ENCODE measurements around the gene HECW1. TPM values are rescaled to one million over a fixed set of nuclear protein-coding genes. Genes with fewer than 3 reads are reported as not detected.

The HECW1 gene
- total and polyA plus RNA-seq, 4 donors, result 0.05 TPM; not detected in 3

DNA sequence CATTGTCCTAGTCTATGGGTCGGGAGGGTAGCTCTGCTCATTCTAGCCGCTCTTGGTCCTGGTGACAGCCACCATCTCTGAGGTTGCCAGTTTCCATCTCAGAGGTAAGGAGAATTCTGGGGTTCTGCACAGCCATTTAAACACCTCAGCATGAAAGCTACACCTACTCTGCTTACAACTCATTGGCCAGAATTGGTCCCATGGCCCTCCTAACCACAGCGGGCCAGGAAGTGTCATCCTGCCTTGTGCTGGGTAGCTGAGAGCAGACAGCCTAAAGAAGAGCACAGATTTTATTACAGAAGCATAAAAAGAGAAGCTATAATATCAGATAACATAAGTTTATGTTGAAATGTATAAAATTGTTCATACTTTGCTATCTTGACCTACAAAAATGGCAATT is 152.7 kb downstream of the HECW1 start:
- TF ChIP-seq, protein P1, sequence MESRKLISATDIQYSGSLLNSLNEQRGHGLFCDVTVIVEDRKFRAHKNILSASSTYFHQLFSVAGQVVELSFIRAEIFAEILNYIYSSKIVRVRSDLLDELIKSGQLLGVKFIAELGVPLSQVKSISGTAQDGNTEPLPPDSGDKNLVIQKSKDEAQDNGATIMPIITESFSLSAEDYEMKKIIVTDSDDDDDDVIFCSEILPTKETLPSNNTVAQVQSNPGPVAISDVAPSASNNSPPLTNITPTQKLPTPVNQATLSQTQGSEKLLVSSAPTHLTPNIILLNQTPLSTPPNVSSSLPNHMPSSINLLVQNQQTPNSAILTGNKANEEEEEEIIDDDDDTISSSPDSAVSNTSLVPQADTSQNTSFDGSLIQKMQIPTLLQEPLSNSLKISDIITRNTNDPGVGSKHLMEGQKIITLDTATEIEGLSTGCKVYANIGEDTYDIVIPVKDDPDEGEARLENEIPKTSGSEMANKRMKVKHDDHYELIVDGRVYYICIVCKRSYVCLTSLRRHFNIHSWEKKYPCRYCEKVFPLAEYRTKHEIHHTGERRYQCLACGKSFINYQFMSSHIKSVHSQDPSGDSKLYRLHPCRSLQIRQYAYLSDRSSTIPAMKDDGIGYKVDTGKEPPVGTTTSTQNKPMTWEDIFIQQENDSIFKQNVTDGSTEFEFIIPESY (IDR thresholded peaks at IDR 0.05), result no peak
- no peak for TF ChIP-seq JUND (IDR thresholded peaks at IDR 0.05)
- H3K27ac ChIP-seq (ENCODE audit: low read depth in 1 of 2, low read length in 2 of 2), result no peak overlapping the region

DNA sequence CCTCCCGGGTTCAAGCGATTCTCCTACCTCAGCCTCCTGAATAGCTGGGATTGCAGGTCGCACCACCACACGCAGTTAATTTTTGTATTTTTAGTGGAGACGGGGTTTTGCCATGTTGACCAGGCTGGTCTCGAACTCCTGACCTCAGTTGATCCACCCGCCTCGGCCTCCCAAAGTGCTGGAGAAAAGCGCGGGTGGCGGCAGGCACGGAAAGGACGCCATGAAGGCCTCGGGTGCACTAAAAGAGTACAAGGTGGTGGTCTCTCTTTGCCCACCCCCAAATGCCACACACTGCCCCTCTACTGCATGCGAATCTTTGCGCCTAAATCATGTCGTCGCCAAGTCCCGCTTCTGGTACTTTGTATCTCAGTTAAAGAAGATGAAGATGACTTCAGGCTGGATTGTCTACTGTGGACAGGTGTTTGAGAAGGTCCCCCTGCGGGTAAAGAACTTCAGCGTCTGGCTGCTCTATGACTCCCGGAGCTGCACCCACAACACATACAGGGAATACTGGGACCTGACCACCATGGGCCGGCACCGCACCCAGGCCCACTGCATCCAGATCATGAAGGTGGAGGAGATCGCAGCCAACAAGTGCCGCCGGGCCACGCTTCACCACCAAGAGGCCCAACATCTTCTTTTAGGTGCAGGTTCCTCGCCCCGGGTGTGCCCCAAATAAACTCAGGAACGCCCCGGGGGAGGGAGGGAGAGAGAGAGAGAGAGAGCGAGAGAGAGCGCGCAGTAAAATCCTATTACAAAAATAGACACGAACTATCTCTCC is 161.7 kb downstream of the HECW1 start:
- 95% methylated on average over 36 of the region's 36 CpGs for whole genome bisulfite sequencing
- Histone ChIP-seq H3K9ac (ENCODE audit: low read depth in 1 of 2, low read length in 2 of 2) (no peak overlapping the region), H3K27ac (ENCODE audit: low read depth in 1 of 2, low read length in 2 of 2) (no peak overlapping the region), H3K9me3 (ENCODE audit: control insufficient read depth in 4 of 4, low read length in 3 of 4) (peaks cover 0 to 12% (median 1%) of the 10 kb centered on the region in 4 donors), H3K4me3 (ENCODE audit: low read depth in 1 of 3, low read length in 3 of 3) (no peak overlapping the region), H3K4me1 (ENCODE audit: control insufficient read depth in 4 of 4, insufficient read depth in 4 of 4, low read length in 3 of 4) (no peaks in the 10 kb centered on the region), H3K36me3 (ENCODE audit: control insufficient read depth in 4 of 4, insufficient read depth in 3 of 4, low read depth in 1 of 4, low read length in 3 of 4) (no peaks in the 10 kb centered on the region), H3K27me3 (ENCODE audit: control insufficient read depth in 4 of 4, insufficient read depth in 4 of 4, low read length in 3 of 4) (no peaks in the 10 kb centered on the region)
- no peak for DNase-seq (ENCODE audit: low spot score)
- TF ChIP-seq NR2F2 (IDR thresholded peaks at IDR 0.05) (no peak), EGR1 (IDR thresholded peaks at IDR 0.05; ENCODE audit: low read depth in 2 of 2) (no peak), HNF4A (conservative IDR thresholded peaks at IDR 0.05) (no peak), RAD21 (IDR thresholded peaks at IDR 0.05) (no peak), SP1 (IDR thresholded peaks at IDR 0.05) (no peak), FOXA1 (IDR thresholded peaks at IDR 0.05) (no peak), JUND (IDR thresholded peaks at IDR 0.05) (no peak), HNF4G (IDR thresholded peaks at IDR 0.05) (no peak), RXRA (IDR thresholded peaks at IDR 0.05) (no peak), TAF1 (conservative IDR thresholded peaks at IDR 0.05) (no peak), FOXA2 (IDR thresholded peaks at IDR 0.05) (no peak), YY1 (IDR thresholded peaks at IDR 0.05) (no peak), GABPA (IDR thresholded peaks at IDR 0.05 in 1 of 2, conservative IDR thresholded peaks at IDR 0.05 in 1 of 2) (no peak)
- TF ChIP-seq, protein P1 (IDR thresholded peaks at IDR 0.05), result no peak
- TF ChIP-seq, protein P2, sequence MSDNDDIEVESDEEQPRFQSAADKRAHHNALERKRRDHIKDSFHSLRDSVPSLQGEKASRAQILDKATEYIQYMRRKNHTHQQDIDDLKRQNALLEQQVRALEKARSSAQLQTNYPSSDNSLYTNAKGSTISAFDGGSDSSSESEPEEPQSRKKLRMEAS (IDR thresholded peaks at IDR 0.05), result no peak
- TF ChIP-seq, protein P3, sequence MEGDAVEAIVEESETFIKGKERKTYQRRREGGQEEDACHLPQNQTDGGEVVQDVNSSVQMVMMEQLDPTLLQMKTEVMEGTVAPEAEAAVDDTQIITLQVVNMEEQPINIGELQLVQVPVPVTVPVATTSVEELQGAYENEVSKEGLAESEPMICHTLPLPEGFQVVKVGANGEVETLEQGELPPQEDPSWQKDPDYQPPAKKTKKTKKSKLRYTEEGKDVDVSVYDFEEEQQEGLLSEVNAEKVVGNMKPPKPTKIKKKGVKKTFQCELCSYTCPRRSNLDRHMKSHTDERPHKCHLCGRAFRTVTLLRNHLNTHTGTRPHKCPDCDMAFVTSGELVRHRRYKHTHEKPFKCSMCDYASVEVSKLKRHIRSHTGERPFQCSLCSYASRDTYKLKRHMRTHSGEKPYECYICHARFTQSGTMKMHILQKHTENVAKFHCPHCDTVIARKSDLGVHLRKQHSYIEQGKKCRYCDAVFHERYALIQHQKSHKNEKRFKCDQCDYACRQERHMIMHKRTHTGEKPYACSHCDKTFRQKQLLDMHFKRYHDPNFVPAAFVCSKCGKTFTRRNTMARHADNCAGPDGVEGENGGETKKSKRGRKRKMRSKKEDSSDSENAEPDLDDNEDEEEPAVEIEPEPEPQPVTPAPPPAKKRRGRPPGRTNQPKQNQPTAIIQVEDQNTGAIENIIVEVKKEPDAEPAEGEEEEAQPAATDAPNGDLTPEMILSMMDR (IDR thresholded peaks at IDR 0.05; ENCODE audit: low read depth, low read length, missing input control), result no peak
- TF ChIP-seq, protein P4, sequence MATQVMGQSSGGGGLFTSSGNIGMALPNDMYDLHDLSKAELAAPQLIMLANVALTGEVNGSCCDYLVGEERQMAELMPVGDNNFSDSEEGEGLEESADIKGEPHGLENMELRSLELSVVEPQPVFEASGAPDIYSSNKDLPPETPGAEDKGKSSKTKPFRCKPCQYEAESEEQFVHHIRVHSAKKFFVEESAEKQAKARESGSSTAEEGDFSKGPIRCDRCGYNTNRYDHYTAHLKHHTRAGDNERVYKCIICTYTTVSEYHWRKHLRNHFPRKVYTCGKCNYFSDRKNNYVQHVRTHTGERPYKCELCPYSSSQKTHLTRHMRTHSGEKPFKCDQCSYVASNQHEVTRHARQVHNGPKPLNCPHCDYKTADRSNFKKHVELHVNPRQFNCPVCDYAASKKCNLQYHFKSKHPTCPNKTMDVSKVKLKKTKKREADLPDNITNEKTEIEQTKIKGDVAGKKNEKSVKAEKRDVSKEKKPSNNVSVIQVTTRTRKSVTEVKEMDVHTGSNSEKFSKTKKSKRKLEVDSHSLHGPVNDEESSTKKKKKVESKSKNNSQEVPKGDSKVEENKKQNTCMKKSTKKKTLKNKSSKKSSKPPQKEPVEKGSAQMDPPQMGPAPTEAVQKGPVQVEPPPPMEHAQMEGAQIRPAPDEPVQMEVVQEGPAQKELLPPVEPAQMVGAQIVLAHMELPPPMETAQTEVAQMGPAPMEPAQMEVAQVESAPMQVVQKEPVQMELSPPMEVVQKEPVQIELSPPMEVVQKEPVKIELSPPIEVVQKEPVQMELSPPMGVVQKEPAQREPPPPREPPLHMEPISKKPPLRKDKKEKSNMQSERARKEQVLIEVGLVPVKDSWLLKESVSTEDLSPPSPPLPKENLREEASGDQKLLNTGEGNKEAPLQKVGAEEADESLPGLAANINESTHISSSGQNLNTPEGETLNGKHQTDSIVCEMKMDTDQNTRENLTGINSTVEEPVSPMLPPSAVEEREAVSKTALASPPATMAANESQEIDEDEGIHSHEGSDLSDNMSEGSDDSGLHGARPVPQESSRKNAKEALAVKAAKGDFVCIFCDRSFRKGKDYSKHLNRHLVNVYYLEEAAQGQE (IDR thresholded peaks at IDR 0.05), result no peak
- TF ChIP-seq, protein P5, sequence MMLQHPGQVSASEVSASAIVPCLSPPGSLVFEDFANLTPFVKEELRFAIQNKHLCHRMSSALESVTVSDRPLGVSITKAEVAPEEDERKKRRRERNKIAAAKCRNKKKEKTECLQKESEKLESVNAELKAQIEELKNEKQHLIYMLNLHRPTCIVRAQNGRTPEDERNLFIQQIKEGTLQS (IDR thresholded peaks at IDR 0.05), result no peak

More for the DNA sequence above, 152.7 kb downstream of the HECW1 start:
- WGBS, result 95% methylated on average over 3 of the region's 3 CpGs
- H3K27me3 ChIP-seq (ENCODE audit: control insufficient read depth in 4 of 4, insufficient read depth in 4 of 4, low read length in 3 of 4), result no peaks in the 10 kb centered on the region
- DNase-seq (ENCODE audit: low spot score), result no peak
- peaks cover 0 to 5% (median 1%) of the 10 kb centered on the region in 4 donors for H3K4me1 ChIP-seq (ENCODE audit: control insufficient read depth in 4 of 4, insufficient read depth in 4 of 4, low read length in 3 of 4)
- H3K9me3 ChIP-seq (ENCODE audit: control insufficient read depth in 4 of 4, low read length in 3 of 4), result no peaks in the 10 kb centered on the region
- no peak overlapping the region for H3K9ac ChIP-seq (ENCODE audit: low read depth in 1 of 2, low read length in 2 of 2)
- H3K36me3 ChIP-seq (ENCODE audit: control insufficient read depth in 4 of 4, insufficient read depth in 3 of 4, low read depth in 1 of 4, low read length in 3 of 4), result no peaks in the 10 kb centered on the region
- H3K4me3 ChIP-seq (ENCODE audit: low read depth in 1 of 3, low read length in 3 of 3), result no peak overlapping the region
